Endometrium (tissue), 2 donors: ENCODE data around the gene FBXW11.
"Not testable (repeated sequence)": the region's sequence is repeated elsewhere in the genome, so short reads cannot be mapped to it uniquely, and the experiment has no call there.

Experiments used
- FAIRE-seq: peaks from 2 replicates; lab custom pipeline; 2012; peaks lifted over from hg19 to GRCh38; lab: Jason Lieb, UNC
- donor health status: control.
- donor health status: control.

Gene FBXW11

GRCh38 chr5:171953860-171954701, 52.4 kb downstream of the FBXW11 start:
- no peak for FAIRE-seq

DNA sequence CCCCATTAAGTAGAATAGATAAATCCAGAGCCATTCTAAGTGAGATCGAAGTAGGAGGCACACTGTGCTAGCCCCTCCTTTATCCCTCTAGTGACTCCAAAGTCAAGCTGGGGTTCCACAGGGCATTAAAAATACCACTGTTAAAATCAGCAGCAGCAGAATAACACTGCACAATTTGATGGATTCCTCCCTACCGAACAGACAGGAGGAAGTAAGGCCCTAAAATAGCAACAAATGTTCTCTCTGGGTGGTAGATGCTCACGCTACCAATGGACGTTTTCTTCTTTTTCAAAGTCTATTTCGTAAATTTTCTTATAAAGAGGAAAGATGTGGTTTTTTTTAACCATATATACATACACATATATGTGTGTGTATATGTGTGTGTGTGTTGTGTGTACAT, 54.4 kb downstream of the FBXW11 start:
- FAIRE-seq: no peak

DNA sequence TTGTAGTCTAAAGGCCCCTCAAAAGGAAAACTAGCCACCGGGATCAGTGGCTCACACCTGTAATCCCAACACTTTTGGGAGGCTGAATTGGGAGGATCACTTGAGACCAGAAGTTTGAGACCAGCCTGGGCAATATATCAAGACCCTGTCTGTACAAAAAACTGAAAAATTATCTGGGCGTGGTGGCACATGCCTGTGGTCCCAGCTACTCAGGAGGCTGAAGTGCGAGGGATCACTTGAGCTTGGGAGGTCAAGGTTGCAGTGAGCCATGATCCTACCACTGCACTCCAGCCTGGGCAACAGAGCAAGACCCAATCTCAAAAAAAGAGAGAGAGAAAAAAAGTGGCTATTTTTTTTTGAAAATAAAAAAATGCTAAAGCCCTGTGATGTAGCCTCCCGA, 55.2 kb downstream of the FBXW11 start:
- FAIRE-seq: no peak

DNA sequence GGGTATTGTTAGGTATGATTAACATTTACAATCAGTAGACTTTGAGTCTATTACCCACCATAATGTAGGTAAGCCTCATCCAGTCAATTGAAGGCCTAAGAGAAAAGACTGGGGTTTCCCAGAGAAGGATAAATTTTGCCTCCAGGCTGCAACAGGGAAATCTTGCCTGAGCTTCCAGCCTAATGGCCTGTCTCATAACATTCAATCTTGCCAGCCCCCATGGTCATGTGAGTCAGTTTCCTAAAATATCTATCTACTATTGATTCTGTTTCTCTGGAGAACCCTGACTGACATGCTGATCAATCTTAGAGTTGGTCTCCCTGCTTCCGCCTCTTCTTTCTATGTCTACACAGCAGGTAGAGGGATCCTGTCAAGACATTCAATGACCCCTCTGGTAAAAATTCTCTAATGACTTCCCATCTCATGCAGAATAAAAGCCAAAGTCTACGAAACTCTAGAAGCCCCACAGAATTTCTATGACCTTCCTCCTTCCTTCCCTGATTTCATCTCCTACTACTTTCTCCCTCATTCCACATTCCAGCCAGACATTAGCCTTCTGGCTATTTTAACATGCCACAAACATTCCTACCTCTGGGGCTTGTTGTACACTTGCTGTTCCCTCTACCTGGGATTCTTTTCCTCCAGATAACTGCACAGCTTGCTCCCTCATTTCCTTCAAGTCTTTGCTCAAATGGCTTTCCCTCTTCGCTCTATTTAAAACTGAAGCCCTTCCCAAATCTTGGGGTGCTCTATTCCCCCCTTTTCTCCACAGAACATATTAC, 60.2 kb downstream of the FBXW11 start:
- no peak for FAIRE-seq

- FAIRE-seq: no peak
These were observed 61.0 kb downstream of the FBXW11 start for GRCh38 chr5:171945476-171945875.

GRCh38 chr5:171945066-171945465, 61.4 kb downstream of the FBXW11 start:
- no peak for FAIRE-seq

DNA sequence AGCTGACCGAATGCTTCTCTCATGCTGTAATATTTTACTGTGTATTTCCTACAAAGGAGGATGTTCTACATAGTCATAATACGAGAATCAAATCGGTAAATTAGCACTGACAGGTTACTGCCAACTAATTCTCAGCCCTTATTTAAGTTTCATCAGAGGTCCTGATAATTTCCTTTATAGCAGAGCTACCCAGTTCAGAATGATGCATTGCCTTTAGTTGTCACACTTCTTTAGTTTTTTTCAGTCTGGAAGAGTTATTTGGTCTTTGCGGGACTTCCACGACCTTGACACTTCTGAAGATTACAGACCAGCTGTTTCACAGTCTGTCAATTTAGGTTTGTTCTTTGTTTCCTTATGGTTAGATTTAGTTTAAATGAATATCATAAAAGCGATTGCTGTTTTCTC, 64.3 kb downstream of the FBXW11 start:
- FAIRE-seq: not testable (repeated sequence)

DNA sequence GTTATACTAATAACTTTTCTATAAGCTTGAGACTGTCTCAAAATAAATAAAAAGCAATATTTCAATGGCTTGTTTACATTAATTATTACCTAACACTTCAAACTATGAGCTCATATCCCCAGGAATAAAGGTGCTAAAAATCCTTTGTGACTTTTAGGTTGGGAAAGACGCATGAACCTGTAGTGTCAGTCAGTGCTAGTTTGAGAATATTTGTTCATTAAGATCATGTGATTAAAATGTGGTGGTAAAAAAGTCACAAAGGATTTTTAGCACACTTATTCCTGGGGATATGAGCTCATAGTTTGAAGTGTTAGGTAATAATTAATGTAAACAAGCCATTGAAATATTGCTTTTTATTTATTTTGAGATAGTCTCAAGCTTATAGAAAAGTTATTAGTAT, 64.8 kb downstream of the FBXW11 start:
- FAIRE-seq: not testable (repeated sequence)

GRCh38 chr5:171941275-171941674, 65.2 kb downstream of the FBXW11 start:
- peak; percentile 80 for FAIRE-seq

- FAIRE-seq: no peak
These were observed 66.5 kb downstream of the FBXW11 start for GRCh38 chr5:171939951-171940350.

DNA sequence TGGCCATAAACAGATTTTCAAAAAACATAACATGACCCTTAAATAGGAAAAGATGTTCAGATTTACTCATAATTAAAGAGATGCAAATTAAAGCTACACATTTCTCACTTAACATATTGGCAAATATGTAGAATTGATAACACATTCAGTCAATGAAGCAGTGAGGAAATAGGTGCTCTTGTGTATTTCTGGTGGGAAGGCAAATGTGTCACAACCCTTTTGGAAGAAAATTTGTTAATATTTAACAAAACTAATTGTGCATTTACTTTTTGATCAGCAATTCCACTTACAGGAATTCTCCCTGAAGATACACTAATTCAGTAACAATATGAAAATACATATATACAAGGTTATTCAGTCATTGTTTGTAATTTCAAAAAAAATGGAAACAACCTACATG, 68.1 kb downstream of the FBXW11 start:
- FAIRE-seq: no peak

DNA sequence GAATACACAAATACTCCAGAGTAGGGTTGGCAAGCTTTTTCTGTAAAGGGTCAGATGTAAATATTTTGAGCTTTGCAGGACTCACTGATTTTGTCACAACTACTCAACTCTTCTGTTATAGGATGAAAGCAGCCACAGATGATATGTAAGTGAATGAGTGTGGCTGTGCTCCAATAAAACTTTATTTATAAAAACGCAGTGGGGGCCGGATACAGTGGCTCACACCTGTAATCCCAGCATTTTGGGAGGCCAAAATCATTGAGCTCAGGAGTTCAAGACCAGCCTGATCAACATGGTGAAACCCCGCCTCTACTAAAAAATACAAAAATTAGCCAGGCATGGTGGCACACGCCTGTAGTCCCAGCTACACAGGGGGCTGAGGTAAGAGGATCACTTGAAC, 69.1 kb downstream of the FBXW11 start:
- FAIRE-seq: no peak

DNA sequence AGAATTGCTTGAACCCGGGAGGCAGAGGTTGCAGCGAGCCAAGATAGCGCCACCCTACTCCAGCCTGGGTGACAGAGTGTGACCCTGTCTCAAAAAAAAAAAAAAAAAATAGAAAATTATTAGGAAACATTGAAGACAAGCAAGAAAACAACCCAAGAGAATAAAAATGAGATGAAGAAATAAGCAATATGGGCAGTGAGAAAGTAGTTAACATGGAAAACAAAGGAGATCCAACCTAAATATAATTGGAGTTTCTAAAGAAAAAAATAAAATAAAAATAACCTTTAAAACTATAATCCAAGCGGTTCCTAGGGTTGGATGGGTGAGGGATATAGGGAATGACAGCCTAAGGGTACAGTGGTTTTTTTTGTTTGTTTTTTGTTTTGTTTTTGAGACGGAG, 71.9 kb downstream of the FBXW11 start:
- no peak for FAIRE-seq

DNA sequence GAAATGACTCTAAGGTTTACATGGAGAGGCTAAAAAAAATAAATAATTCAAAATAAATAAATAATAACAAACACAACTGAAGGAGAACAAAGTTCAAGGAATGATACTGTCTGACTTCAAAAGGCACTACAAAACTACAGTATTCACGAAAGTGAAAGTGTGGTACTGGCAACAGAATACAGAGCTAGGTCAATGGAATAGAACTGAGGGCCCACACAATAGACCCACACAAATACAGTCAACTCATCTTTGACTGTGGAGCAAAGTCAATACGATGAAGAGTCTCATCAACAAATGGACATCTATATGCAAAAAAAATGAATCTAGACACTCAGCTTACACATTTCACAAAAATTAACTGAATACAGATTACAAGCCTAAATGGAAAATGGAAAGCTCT, 75.3 kb downstream of the FBXW11 start:
- no peak for FAIRE-seq

- no peak for FAIRE-seq
These were observed 79.0 kb downstream of the FBXW11 start for GRCh38 chr5:171927345-171927941.

DNA sequence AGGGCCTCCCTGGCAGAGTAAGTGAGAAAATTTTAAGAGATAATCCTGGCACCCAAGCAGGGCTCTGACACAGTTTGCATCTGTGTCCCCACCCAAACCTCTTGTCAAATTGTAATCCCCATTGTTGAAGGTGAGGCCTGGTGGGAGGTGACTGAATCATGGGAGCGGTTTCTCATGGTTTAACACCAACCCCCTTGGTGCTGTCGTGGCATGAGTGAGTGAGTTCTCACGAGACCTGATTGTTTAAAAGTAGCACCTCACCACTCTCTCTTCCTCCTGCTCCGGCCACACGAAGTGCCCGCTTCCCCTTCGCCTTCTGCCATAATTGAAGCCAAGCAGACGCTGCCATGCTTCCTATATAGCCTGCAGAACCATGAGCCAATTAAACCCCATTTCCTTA, 80.1 kb downstream of the FBXW11 start:
- no peak for FAIRE-seq

GRCh38 chr5:171924493-171925122, 81.8 kb downstream of the FBXW11 start:
- FAIRE-seq: no peak

GRCh38 chr5:171920765-171921391, 85.6 kb downstream of the FBXW11 start:
- no peak for FAIRE-seq

DNA sequence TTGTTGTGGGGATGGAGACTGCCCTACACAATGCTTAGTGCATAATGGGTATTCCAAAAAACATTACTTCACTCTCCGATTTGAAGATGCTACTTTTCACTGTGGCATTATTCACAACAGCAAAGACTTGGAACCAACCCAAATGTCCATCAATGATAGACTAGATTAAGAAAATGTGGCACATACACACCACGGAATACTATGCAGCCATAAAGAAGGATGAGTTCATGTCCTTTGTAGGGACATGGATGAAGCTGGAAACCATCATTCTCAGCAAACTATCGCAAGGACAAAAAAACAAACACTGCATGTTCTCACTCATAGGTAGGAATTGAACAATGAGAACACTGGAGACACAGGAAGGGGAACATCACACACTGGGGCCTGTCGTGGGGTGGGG, 90.7 kb downstream of the FBXW11 start:
- FAIRE-seq: not testable (repeated sequence)

DNA sequence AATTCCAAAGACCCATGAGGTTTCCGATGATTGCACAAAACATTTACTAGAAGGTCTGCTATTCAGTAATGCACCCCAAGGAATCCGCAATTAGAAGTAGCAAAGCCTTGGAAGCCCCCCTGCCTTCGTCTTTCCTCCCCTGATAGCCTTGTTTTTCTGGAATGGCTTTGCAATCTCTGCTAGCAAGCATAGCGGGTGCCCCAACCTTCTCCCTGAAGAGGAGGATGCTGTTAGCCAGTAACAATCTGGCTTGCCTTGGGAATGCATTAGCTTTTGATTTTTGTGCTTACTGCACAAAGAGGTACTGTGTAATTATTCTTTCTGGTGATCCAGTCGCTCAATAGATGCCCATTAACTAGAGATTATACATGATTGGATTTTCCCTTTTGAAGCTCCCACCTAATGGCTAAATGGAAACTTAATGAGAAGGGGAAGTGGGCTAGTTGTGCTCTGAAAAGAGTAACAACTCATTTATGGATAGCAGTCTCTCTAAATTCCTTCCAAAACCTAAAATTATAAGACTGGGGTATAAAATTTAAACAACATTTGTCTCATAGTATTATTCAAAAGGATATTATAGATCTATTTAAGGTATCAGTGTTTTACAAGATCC, 91.6 kb downstream of the FBXW11 start:
- no peak for FAIRE-seq

DNA sequence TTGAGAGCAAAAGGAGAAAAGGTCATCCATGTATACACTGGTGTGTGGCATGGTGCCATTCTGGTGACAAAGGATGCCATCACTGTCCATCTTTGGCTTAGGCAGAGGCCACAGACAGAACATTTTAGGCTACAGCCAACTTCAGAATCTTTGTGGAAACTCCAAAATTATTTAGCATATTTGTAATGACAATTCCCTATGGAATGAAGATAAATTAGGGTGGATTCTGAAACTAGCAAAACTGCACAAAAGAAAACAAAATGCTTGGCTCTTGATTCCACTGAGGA, 92.5 kb downstream of the FBXW11 start:
- no peak for FAIRE-seq

- FAIRE-seq: no peak
These were observed 95.3 kb downstream of the FBXW11 start for GRCh38 chr5:171911152-171911551.
